Middle frontal gyrus (tissue), 1 donor: ENCODE results near the gene EMC7.
A peak's percentile ranks its signal among the peaks of the same experiment; 100 is the strongest.
"Not testable (repeated sequence)": the region's sequence is repeated elsewhere in the genome, so short reads cannot be mapped to it uniquely, and the experiment has no call there.

Experiments used
- DNase-seq: peaks from one replicate; pipeline ENCODE4 v3.0.0-alpha.2; 2015; ENCODE audit warnings: low spot score; ENCODE audit errors: extremely low spot score

The EMC7 gene

DNA sequence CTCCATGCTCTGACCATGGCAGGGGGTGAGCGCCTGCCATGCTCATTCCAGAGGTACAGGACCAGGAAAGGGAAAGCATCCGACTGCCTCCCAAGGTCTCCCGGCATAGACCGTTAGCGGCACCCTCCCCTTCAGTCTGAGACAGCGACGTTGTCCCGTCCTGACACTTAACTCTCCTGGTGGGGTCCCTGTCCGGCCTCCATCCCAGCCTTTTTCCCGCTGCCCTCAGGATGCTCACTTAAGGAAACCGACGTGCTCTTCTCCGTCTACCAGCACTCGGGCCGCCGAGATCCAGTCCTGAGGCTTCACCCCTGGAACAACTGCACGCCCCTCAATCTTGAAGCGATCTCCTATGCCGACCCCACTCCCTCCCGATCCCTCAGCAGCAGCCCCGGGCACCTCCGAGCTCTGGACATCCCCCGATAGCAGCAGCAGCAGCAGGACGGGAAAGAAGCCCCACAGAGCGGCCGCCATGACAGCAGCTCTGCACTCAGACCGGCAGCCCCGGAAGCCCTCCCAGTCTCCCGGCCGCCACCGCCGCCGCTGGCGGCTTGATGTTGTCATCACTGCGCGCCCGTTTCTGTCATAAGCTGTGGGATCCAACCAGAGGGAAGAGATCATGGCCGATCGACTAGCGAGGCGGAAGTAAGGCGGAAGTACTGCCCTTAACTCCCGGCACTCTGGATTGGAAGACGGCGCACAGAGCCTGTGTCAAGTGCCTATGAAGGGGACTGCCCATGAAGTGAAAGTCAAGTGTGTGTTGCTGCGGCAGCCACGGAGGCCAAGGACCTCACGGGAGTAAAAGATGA is at the start of gene EMC7, which contains the start of gene PGBD4:
Gene EMC7, minus strand, starts transcription at position 497 of the 809 bp plus-strand sequence. Its CDS starts 23 bp downstream, at position 474.
Gene PGBD4, plus strand, starts transcription at position 718 of the 809 bp plus-strand sequence. CDS start 449 bp downstream, outside the sequence.
- peak; percentile 97 for DNase-seq

DNA sequence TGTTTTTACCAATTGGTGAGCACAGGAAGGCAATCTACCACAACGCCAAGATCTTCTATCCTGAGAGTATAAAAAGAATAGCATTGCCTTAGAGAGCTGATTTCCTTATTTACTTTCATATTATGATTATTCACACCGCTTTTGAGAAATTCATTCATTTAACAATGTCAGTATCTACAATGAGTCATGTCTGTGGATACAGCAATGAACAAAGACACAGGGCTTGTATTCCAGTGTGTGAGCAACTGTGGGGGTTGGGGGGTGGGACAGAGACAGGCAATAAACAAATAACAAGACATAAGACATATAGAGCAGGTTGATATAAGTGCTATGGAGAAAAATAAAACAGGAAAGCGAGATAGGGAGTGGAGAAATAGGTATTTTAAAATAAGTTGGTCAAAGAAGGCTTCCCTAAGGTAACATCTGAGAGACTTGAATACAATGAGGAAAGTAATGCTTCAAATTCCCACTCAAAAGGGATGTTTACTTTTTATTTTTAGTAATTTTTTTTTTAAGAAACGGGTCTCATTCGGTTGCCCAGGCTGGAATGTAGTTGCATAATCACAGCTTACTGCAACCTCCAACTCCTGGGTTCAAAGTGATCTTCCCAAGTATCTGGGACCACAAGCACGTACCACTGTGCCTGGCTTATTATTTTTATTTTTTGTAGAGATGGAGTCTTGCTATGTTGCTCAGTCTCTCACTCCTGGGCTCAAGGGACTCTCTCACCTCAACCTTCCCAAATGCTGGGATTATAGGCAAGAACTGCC is 45.9 kb upstream of the EMC7 start:
- no peak for DNase-seq

DNA sequence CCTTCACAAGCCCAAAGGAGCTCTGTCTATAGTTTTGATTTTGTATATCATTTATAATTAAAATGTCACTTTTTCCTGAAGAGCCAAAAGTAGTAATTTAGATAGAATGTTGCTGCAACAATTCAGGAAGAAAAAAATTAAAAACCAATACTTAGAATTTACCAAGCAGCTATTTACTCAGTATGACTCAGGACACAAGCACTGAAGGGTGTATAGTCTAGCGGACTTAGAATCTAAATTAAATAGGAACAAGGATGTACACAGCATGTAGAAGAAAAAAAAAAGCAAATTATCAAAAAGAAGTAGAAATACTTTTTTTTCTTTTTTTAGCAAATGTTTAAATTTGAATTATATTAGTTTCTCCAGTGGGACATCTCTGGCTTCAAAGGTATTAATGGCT is 31.8 kb upstream of the EMC7 start:
- no peak for DNase-seq

DNA sequence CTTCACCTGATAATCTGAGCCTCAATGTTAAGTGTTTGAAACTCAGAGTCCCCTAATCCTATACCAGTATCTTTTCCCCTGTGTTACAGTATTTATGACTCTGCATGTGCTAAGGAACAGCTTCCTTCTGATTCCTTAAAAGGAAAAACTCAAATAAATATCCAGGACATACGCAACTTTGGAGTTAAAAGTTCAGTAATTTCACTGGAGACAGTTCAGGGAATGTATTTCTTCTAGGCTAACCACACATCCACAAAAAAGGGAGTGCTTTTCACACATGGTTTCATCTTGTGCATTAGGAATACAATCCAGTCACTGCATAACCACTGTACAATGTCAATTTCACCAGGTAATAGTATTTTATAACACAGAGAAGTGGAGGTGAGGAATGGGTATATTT is 31.2 kb upstream of the EMC7 start:
- DNase-seq = no peak

DNA sequence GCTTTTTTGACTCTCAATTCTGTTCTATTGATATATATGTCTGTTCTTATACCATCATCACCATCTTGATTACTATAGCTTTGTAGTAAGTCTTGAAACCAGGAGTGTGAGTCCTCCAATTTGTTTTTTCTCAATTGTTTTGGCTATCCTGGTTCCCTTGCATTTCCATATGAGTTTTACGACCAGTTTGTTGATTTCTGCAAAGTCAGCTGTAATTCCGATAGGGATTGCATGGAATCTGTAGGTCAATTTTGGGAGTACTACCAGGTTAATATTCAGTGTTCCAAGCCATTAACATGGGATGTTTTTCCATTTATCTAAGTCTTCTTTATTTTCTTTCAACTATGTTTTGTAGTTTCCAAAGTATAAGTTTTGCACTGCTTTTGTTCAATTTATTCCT is 27.2 kb upstream of the EMC7 start:
- DNase-seq = no peak

DNA sequence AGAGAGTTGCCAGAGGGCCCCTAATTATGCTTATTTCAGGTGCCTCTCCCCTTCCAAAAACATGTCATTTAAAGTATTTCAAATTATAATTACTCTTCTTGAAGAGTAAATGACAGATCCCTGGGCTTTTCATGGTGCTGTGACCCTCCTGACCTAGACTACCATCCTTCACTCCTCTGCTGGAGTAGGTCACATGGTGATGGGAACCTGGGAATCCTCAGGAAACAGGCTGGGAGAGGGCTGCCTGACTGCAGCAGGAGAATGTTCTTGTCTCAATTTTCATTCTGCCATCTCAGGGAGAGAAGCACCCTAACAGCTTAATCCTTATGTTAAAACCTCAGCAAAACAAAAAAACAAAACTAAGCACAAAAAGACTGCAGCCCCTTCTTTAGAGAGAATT is 24.9 kb upstream of the EMC7 start:
- no peak for DNase-seq

DNA sequence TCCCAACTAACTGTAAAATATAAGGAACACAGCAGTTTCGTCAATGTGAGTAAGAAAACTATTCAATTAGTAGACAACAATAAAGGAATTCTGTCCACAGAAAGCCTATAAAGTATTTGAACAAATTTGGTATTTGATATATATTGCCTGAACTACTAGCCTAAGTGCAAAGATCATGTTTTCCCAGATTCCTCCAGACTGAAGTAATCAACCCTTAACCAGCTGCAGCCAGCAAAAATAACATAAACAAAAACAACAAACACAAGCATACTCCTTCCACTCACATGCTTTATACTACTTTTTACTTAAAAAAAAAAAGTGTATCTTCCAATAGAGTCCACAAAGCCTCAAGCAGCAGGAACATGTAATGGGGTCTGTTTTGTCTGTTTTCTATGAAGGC is 24.3 kb upstream of the EMC7 start:
- DNase-seq = no peak

DNA sequence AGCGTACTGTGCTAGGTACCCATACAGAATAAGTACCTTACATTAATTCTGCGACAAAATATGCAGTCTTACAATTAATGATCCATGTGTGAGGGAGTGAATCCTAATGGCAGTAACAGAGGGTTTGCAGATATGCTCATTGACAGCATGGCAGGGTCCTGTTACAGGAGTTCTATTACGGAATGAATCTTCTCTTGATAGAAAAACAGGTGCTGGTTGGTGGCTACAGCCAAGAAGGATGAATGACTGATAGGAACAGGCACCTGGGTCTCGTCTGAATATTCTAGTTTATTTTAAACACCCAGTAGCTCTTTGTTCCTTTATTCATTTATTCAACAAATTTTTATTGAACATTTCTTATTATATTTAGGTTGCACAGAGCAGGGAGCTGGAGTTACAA is 23.0 kb upstream of the EMC7 start:
- DNase-seq = no peak

DNA sequence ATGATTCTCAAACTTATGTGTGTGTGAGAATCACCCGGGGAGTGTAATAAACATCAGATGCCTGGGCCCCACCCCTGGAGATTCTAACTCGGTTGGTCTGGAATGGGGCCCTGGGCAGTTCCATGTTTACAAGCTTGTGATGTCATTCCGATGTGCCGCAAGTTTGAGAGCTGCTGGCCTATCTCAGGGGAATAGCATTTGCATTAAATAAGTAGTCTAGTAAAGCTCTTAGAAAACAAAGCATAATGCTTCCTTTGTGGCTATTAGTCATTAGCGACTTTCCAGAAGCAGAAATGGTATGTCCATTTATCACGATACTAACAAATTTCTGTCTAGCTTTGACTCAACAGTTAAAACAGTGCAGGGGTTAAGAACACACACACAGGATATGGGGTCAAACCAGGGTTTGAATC is 21.1 kb upstream of the EMC7 start:
- DNase-seq = no peak

DNA sequence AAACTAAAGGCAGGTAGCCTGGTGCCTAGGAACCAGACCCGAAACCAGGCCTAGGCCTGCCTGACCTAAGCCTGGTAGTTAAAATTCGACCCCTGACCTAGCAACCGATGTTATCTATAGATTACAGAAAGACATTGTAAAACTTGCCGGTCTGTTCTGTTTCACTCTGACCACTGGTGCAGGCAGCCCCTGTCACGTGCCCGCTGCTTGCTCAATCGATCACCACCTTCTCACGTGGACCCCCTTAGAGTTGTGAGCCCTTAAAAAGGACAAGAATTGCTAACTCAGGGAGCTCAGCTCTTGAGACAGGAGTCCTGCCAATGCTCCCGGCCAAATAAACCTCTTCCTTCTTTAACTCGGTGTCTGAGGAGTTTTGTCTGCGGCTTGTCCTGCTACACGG is 20.1 kb upstream of the EMC7 start:
- DNase-seq = not testable (repeated sequence)

DNA sequence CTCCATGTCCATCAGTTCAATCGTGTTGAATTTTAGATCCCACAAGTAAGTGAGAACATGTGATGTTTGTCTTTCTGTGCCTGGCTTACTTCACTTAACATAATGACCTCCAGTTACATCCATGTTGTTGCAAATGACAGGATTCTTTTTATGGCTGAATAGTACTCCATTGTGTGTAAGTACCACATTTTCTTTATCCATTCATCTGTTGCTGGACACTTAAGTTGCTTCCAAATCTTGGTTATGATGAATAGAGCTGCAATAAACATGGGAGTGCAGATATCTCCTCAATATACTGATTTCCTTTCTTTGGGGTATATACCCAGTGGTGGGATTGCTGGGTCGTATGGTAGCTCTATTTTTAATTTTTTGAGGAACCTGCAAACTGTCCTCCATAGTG is 18.8 kb upstream of the EMC7 start:
- not testable (repeated sequence) for DNase-seq

DNA sequence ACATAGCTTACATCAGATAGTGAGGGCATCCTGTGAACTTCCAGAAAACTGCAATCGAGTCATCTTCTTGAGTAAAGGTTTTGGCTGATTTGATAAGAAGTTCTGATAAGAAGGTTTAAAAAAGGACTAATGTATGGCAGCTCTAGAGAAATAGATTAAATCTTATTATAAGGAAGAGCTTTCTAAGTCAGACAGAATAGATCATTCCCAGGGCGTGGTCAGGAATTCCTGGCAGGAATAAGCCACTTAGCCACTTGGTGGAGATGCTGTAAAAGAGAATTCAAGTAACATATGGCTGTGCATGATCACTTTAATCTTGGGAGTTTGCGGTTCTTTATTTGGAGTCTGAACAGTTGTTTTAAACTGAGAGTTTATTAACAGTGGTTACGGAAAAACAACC is 17.6 kb upstream of the EMC7 start:
- no peak for DNase-seq

DNA sequence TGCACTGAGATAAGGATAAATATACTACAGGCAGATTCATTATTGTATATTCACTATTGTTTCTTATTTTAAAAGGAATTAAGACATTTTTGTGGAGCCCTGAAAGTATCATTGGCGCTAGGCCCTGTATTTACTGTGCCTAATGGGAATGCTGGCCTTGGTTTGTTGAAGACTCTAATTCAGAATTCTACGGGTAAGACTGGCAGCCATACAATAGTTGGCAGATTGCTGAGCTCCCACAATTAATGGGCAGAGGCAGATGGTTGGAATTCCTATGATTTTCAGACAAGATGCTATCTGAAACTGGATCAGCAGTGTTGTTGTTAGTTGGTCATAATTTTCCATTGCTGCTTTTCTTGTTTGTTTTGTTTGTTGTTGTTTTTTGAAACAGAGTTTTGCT is 15.0 kb upstream of the EMC7 start:
- no peak for DNase-seq

DNA sequence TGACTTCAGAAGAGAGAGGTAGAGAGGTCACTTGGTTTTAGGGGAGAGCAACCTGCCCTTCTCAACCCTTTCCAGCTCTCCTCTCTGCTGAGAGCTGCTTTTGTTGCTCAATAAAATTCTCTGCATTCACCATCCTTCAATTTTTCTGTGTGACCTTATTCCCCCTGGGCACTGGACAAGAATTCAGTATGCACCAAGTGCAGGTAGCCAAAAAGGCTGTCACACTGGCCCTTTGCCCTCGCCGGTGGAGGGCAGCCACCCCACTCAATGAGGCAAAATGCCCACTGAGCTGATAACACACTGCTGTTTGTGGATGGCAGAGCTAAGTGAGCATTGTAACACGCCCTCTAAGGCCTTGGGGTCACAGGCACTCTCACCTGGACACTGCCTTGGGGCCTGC is 13.1 kb upstream of the EMC7 start:
- DNase-seq = no peak

DNA sequence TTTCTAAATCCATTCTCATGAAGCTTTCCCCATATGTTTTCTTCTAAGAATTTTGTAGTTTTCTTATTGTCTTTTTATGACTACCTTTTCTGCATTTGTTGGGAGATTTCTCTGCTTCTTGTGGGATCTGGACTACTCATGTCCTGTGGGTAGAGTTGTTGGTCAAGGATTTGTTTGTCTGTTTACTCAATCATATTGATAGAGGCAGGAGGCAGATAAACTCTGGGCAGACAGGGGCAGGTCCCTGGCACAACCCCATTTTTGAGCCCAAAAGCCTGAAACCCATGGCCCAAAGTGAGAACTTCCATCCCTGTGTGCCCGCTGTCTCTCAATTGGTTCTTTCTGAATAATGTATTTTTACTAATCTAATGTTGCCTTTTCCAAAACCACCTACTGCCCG is 12.6 kb upstream of the EMC7 start:
- no peak for DNase-seq

DNA sequence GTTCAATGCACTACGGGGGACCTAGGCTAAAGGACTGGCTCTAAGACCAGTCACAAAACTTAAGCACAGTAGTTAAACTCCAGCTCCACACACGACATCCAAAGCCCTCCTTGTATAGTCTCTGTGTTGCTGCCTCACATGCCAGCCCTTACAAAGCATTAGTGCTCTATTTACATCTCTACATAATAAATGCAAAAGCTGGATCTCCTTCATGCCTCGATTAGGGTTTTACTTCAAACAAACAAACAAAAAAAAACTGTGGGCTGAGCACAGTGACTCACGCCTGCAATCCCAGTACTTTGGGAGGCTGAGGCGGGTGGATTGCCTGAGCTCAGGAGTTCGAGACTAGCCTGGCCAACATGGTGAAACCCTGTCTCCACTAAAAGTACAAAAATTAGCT is 9.8 kb upstream of the EMC7 start:
- DNase-seq = no peak

DNA sequence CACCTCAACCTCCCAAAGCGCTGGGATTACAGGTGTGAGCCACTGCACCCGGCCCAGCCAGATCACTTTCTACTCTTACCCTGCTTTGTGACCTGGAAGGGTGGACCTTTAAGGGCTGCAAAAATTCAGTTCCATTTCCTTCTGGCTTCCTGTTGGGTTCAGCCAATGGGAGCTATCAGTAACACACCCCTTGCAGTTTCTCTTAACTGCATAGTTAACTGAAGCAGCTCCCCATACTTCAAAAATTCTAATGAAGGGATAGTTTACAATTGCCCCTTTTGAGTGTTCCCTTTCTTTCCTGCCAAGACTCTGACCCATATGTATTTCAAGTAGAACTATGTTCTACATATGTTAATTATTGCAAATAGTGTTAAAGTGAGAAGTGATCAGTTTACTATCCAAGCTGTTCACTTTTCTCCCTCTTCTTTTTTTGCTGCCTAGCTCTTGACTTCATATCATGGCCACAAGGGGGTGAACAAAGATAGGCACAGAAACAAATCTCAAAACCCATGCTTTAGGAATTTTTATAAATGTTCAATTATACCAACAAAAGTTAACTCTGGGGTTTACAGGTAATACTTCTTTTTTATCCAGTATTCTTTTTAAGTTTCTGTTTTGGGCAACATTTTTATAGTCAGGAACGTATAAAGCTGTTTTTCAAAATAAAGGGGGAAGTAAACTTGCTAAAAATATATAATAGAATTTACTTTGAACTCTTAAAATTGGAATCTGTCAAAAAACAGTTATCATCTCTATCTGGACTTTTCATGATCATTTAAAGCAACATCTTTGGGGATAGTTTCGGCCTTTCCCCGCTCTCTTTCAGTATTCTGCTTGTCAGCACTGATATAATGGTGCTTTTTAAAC is 8.4 kb upstream of the EMC7 start:
- no peak for DNase-seq

DNA sequence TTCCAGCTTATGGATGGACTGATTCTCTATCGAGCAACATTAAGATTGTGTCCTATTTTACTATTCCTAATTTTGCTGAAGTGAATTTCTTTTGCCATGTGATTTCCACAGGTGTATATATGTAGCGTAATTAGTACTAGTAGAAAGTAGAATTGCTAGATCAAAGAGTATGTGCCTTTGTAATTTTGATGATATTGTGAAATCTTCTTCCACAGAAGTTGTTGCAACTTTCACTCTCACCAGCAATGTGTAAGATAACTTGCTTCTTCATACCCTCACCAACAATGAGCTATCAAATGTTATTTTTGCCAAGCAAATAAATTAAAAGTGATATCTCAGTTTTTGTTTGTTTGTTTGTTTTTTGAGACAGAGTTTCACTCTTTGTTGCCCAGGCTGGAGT is 5.7 kb upstream of the EMC7 start:
- DNase-seq = no peak

DNA sequence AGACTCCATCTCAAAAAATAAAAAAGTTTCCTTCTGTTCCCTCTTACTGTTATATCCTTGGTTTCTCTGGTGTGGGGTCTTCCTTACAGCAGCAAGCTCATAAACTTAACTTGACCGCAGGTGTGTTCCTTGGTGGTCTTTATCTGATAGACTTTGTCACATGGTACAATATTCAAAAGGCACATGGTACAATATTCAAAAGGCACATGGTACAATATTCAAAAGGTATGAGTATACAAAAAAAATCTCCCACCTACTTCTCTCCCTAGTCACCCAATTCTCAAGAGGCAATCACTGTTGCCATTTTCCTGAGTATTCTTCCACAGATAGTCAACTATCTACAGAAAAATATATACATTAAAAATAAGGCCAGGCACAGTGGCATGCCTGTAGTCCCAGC is 4.8 kb upstream of the EMC7 start:
- no peak for DNase-seq

DNA sequence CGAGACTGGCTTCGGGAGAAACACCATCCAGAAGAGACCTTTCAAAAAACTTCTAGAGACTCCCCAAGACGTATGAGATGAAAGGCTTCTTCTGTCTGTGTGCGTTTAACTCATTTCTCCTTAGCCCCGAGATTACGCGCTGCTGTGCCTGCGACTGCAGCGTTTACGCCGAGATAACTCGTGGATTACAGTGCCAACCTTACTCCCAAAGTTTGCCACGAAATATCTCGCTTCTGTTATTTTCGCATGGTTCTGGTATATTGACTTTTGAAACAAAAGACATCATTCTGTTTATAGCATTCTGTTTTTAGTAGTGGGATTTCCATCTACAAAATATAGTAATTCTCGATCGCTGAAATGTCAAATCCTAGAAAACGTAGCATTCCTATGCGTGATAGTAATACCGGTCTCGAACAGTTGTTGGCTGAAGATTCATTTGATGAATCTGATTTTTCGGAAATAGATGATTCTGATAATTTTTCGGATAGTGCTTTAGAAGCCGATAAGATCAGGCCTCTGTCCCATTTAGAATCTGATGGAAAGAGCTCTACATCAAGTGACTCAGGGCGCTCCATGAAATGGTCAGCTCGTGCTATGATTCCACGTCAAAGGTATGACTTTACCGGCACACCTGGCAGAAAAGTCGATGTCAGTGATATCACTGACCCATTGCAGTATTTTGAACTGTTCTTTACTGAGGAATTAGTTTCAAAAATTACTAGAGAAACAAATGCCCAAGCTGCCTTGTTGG is 688 bp upstream of the EMC7 start:
- DNase-seq = peak; percentile 7

DNA sequence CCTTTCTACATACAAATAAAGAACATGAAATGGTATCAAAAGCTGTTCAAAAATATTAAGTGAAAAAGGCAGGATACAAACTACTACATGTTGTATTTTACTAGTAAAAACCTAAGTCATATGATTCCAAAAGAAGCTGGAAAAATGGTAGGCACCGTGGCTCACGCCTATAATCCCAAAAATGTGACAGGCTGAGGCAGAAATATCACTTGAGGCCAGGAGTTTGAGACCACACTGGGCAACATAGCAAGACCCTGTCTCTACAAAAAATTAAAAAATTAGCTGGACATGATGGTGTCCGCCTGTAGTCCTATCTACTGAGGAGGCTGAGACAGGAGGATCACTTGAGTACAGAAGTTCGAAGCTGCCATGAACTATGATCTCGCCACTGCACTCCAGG is 1.7 kb downstream of the EMC7 start:
- DNase-seq = no peak
